HL-60 (cell line): Measurements from ENCODE around the gene HECW1.

Experiments used
- POLR2AphosphoS5 ChIP-seq: IDR thresholded peaks from 2 replicates; pipeline ENCODE4 v1.6.1; 2012; ENCODE audit warnings: low read depth
- SPI1 ChIP-seq: IDR thresholded peaks from 2 replicates; pipeline ENCODE4 v1.6.1; 2012; ENCODE audit warnings: low read depth, mild to moderate bottlenecking, borderline replicate concordance
- TF ChIP-seq, protein P1 (sequence below): IDR thresholded peaks from 2 replicates; pipeline ENCODE4 v1.6.1; 2012; ENCODE audit warnings: low read depth; ENCODE audit not compliant: insufficient replicate concordance
- TF ChIP-seq, protein P2 (sequence below): IDR thresholded peaks from one replicate; pipeline ENCODE4 v1.5.1; 2011; ENCODE audit warnings: low read length, control low read depth, inconsistent platforms; ENCODE audit not compliant: insufficient read depth

DNA sequence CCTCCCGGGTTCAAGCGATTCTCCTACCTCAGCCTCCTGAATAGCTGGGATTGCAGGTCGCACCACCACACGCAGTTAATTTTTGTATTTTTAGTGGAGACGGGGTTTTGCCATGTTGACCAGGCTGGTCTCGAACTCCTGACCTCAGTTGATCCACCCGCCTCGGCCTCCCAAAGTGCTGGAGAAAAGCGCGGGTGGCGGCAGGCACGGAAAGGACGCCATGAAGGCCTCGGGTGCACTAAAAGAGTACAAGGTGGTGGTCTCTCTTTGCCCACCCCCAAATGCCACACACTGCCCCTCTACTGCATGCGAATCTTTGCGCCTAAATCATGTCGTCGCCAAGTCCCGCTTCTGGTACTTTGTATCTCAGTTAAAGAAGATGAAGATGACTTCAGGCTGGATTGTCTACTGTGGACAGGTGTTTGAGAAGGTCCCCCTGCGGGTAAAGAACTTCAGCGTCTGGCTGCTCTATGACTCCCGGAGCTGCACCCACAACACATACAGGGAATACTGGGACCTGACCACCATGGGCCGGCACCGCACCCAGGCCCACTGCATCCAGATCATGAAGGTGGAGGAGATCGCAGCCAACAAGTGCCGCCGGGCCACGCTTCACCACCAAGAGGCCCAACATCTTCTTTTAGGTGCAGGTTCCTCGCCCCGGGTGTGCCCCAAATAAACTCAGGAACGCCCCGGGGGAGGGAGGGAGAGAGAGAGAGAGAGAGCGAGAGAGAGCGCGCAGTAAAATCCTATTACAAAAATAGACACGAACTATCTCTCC lies 161.7 kb downstream of the HECW1 start:
- TF ChIP-seq POLR2AphosphoS5 (no peak), SPI1 (no peak)
- TF ChIP-seq, protein P1, sequence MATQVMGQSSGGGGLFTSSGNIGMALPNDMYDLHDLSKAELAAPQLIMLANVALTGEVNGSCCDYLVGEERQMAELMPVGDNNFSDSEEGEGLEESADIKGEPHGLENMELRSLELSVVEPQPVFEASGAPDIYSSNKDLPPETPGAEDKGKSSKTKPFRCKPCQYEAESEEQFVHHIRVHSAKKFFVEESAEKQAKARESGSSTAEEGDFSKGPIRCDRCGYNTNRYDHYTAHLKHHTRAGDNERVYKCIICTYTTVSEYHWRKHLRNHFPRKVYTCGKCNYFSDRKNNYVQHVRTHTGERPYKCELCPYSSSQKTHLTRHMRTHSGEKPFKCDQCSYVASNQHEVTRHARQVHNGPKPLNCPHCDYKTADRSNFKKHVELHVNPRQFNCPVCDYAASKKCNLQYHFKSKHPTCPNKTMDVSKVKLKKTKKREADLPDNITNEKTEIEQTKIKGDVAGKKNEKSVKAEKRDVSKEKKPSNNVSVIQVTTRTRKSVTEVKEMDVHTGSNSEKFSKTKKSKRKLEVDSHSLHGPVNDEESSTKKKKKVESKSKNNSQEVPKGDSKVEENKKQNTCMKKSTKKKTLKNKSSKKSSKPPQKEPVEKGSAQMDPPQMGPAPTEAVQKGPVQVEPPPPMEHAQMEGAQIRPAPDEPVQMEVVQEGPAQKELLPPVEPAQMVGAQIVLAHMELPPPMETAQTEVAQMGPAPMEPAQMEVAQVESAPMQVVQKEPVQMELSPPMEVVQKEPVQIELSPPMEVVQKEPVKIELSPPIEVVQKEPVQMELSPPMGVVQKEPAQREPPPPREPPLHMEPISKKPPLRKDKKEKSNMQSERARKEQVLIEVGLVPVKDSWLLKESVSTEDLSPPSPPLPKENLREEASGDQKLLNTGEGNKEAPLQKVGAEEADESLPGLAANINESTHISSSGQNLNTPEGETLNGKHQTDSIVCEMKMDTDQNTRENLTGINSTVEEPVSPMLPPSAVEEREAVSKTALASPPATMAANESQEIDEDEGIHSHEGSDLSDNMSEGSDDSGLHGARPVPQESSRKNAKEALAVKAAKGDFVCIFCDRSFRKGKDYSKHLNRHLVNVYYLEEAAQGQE = no peak
- TF ChIP-seq, protein P2, sequence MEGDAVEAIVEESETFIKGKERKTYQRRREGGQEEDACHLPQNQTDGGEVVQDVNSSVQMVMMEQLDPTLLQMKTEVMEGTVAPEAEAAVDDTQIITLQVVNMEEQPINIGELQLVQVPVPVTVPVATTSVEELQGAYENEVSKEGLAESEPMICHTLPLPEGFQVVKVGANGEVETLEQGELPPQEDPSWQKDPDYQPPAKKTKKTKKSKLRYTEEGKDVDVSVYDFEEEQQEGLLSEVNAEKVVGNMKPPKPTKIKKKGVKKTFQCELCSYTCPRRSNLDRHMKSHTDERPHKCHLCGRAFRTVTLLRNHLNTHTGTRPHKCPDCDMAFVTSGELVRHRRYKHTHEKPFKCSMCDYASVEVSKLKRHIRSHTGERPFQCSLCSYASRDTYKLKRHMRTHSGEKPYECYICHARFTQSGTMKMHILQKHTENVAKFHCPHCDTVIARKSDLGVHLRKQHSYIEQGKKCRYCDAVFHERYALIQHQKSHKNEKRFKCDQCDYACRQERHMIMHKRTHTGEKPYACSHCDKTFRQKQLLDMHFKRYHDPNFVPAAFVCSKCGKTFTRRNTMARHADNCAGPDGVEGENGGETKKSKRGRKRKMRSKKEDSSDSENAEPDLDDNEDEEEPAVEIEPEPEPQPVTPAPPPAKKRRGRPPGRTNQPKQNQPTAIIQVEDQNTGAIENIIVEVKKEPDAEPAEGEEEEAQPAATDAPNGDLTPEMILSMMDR = no peak
